SIG-M5 (cell line): ENCODE results near the gene MAP4K2.
A peak's percentile ranks its signal among the peaks of the same experiment; 100 is the strongest.

ENCODE experiments used
- DNase-seq: peaks from one replicate; lab custom pipeline; 2025; lab: John Stamatoyannopoulos, UW

MAP4K2 gene

DNA sequence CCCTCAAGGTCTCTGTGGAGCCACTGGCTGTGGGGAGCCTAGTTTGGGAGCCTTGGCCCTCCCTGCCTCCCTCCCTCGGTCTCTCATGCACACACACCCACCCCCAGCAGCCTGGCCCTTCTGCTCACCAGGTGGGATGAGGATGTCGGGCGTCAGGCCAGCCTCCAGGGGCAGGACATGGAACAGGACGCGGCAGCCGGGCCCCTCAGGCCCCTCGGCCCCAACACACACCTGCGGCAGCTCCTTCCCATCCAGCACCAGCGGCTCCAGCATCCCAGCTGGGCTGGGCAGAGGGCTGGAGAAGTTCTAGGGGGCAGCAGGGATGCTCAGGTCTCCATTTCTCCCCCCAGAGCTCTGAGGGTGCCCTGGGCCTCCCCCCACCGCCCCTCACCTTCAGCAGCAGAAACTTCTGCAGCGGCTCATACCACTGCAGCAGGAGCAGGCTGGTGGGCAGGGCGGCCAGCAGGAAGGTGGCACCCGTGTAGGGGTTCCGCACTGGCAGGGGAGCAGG lies 11.2 kb downstream of the MAP4K2 start:
- DNase-seq: no peak

- DNase-seq: no peak
Observed at GRCh38 chr11:64790205-64791095, 12.6 kb downstream of the MAP4K2 start.

- DNase-seq: no peak
Observed at GRCh38 chr11:64789331-64790204, 13.4 kb downstream of the MAP4K2 start.

- DNase-seq: no peak
Observed at GRCh38 chr11:64788321-64789215, 14.4 kb downstream of the MAP4K2 start.

GRCh38 chr11:64787526-64788320 lies 15.3 kb downstream of the MAP4K2 start:
- DNase-seq: no peak

DNA sequence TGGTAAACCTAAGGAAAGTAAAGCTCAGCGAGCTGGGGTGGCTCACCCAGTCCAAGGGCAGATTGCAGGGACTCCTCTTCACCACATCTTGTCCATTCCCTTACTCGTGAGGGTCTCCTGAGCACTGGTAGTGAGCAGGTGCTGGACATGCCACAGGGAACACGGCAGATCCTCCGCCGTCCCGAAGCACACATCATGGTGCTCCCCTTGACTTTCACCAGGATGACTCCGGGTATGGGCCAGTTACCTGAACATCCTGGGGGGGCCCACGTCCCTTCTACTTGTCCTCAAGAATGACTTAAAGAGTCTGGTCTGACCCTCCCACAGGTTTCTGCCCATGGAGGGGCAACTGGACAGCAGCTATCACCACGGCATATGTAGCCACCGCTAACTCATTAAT lies 16.7 kb downstream of the MAP4K2 start:
- DNase-seq: no peak

DNA sequence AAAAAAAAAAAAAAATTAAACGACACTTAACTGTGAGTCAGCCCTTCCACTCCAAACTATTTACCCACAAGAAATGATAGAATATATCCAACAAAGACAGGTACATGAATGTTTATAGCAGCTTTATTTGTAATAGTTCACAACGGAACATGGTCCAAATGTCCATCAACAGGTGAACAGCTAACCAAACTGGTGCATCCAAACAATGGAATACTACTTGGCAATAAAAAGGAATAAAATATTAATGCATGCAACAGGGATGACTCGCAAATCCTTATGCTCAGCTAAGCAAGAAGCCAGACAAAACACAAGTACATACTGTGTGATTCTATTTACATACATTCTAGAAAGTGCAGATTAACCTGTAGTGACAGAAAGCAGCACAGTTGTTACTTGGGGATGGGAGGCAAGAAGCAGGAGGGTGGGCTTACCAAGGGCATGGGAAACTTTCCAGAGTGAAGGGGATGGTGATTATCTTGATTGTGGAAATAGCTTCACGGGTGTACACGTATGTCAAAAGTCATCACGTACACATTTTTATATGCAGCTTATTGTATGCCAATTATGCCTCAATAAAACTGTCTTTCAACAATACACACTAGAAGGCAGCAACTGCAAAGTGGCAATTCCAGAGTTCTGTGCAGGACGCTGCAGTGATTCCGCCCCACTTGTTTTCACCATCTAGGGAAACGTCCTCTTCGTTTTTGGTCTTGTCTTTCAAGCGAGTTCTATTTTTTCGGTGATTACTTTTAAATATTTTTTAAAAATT lies 18.0 kb downstream of the MAP4K2 start:
- no peak for DNase-seq

GRCh38 chr11:64778473-64779298 lies 24.3 kb downstream of the MAP4K2 start, which contains the start of gene SF1:
TSS of gene SF1 (minus strand) at chr11:64778542. CDS start at chr11:64778392, 150 bp downstream.
- peak; percentile 100 for DNase-seq

- no peak for DNase-seq
Observed at GRCh38 chr11:64778223-64778472, 24.9 kb downstream of the MAP4K2 start.

DNA sequence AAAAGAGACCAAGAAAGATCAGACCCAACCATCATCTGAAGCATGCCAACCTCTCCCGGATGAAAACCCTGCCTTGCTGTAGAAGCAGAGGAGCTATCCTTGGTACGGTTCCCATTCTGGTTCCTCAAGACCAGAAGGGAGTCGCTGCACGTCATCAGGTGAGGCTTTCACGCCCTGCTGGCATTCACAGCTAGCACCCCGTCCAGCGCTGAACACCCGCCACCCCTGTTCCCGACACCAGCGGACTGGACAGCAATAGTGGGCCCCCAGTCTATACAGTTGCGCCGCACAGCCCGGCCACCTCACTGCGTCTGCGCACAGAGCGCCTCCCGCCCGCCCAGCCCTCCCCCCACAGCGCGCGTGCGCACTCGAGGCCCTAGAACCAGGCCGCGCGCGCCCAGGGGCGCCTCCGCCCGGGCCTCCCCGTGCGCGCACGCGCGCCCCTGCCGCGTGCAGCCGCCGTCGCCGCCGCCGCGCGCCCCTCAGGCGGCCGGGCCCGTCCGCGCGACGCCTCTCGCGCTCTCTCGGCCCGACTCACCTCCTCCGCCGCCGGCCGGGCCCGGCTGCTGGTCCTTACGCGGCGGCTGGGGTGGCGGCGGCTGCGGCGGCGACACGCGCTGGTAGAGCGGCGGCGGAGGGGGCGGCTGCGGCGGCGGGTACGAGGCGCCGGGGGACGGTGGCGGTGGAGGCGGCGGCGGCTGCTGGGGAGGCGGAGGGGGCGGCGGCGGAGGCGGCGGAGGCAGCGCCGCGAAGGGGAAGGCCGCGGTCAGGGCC lies 25.4 kb downstream of the MAP4K2 start:
- DNase-seq: no peak

DNA sequence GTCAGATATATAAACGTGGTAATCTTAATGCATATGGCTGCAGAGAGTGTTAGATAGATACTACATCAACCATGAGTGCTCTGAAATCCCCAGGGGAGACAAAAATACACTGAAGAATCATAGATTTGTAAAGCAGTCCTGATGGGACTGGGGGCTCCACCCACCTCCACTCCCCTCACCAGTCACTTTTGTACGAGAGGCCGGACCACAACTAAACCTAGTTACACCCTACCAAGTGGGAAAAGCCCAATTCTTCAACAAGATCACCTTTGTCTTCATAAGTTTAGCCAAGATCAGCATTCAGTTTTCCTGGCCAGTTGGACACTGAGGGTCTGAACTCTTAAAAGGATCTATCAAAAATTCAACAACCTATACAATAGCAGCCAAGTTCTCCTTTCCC lies 26.1 kb downstream of the MAP4K2 start:
- no peak for DNase-seq

DNA sequence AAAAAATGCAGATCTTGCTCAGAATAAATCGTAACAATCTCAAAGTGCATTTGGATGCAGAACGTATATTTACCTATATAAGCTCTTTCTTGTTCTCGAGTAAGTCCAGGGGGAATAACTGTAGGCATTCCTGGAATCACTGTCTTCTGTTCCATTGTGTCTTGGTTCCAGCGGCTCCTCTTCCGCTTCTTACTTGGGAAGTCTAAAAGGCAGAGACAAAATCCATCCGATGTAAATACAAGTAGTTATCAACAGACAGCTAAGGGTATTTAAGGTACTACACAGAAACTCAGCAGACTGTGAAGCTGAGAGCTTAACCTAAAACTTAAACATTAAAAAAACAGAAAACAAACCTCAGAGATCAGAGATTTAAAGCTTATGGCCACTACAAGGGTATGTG lies 26.6 kb downstream of the MAP4K2 start:
- no peak for DNase-seq

GRCh38 chr11:64774144-64774543 lies 28.9 kb downstream of the MAP4K2 start:
- no peak for DNase-seq

GRCh38 chr11:64772303-64773018 lies 30.6 kb downstream of the MAP4K2 start:
- DNase-seq: no peak

DNA sequence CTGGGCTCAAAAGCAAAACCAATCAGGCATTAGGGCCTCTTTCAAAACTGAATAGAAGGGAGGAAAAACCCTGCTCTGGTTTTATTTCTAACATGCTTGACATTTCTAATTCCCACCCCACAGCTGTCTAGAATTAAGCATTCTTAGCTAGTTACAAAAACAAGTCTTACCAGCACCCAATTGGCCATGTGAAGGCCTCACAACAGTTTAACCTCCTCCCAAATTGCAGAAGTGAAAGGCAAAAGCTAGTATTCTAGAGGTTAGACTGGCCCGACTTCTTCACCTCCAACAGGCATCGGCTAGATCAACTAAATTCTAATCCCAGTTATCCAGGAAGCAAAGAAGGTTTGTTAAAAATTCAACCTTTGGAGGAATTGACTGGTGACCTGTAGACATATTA lies 31.2 kb downstream of the MAP4K2 start:
- no peak for DNase-seq

GRCh38 chr11:64770120-64770519 lies 32.9 kb downstream of the MAP4K2 start:
- no peak for DNase-seq

DNA sequence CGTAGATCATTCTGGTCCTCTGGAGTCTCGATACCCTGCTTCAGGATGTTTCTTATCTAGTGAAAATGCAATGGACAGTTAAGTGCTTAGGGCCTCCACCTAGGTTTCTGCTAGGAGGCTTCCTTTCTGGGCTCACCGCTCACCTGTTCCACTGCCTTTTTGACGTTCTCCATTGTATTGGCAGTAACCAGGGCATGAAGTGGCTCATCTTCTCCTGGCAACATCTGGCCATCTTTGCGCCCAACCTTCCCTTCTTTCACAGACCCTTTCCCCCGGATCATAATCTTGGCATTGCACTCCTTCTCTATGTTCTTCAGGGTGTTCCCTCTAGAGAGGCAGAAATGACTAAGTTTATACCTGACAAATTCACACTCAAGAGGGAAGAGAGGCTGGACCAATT lies 33.7 kb downstream of the MAP4K2 start:
- no peak for DNase-seq

GRCh38 chr11:64768300-64768694 lies 34.7 kb downstream of the MAP4K2 start:
- DNase-seq: no peak
